GM23338 (cell line): ENCODE results near the gene MYO7B. TPM values are rescaled to one million over a fixed set of nuclear protein-coding genes. Genes with fewer than 3 reads are reported as not detected.

Source experiments
- ATAC-seq: fragments of 200-7000 bp; cut with Tn5 transposase; 3 replicates; pipeline ENCODE4 v1.9.1; 2020
- DNase-seq: peaks from one replicate; pipeline ENCODE4 v3.0.0-alpha.2; 2015; ENCODE audit warnings: low spot score
- H2AFZ ChIP-seq: fragments of 200-600 bp; sonication (generic); 2 replicates; pipeline ENCODE4 v1.8.0; 2016; ENCODE audit warnings: antibody characterized with exemption, mild to moderate bottlenecking, moderate library complexity
- H3F3A ChIP-seq: fragments of 200-600 bp; sonication (generic); replicated peaks from 2 replicates; pipeline ENCODE4 v1.8.0; 2017; ENCODE audit warnings: antibody characterized with exemption, mixed run types, low read depth
- H3K27ac ChIP-seq: fragments of 200-600 bp; sonication (generic); 2 replicates; pipeline ENCODE4 v1.6.1; 2016; ENCODE audit warnings: low read depth
- H3K27me3 ChIP-seq: fragments of 200-600 bp; sonication (generic); 2 replicates; pipeline ENCODE4 v1.8.0; 2016; ENCODE audit warnings: mild to moderate bottlenecking, mixed run types, moderate library complexity; ENCODE audit not compliant: insufficient read depth
- H3K36me3 ChIP-seq: fragments of 200-600 bp; sonication (generic); 2 replicates; pipeline ENCODE4 v1.8.0; 2016; ENCODE audit warnings: mild to moderate bottlenecking; ENCODE audit not compliant: insufficient read depth
- H3K4me1 ChIP-seq: fragments of 200-600 bp; sonication (generic); 2 replicates; pipeline ENCODE4 v1.8.0; 2016; ENCODE audit warnings: mild to moderate bottlenecking, moderate library complexity; ENCODE audit not compliant: insufficient read depth
- H3K4me2 ChIP-seq: fragments of 200-600 bp; sonication (generic); 2 replicates; pipeline ENCODE4 v1.7.1; 2017; ENCODE audit warnings: mixed run types
- H3K4me3 ChIP-seq: fragments of 200-600 bp; sonication (generic); 2 replicates; pipeline ENCODE4 v1.6.1; 2016; ENCODE audit warnings: mixed run types
- H3K79me2 ChIP-seq: fragments of 200-600 bp; sonication (generic); replicated peaks from 2 replicates; pipeline ENCODE4 v1.8.0; 2017; ENCODE audit warnings: mild to moderate bottlenecking; ENCODE audit not compliant: insufficient read depth
- H3K9me2 ChIP-seq: fragments of 200-600 bp; sonication (generic); 2 replicates; pipeline ENCODE4 v1.8.0; 2017; ENCODE audit not compliant: insufficient read depth
- H4K20me1 ChIP-seq: fragments of 200-600 bp; sonication (generic); replicated peaks from 2 replicates; pipeline ENCODE4 v1.8.0; 2017; ENCODE audit warnings: mild to moderate bottlenecking; ENCODE audit not compliant: insufficient read depth
- H3K27ac Mint-ChIP-seq: 2 replicates; pipeline ENCODE4 v1.8.0; 2020; ENCODE audit warnings: inconsistent platforms, mild to moderate bottlenecking, moderate library complexity, mixed read lengths
- H3K27me3 Mint-ChIP-seq: 3 replicates; pipeline ENCODE4 v1.8.0; 2022; ENCODE audit warnings: low read depth, mild to moderate bottlenecking, moderate library complexity, mixed read lengths, inconsistent platforms; ENCODE audit not compliant: insufficient read depth, poor library complexity
- H3K36me3 Mint-ChIP-seq: 3 replicates; pipeline ENCODE4 v1.8.0; 2021; ENCODE audit warnings: low read depth, mild to moderate bottlenecking, inconsistent platforms, moderate library complexity, mixed read lengths
- H3K4me1 Mint-ChIP-seq: 3 replicates; pipeline ENCODE4 v1.8.0; 2020; ENCODE audit warnings: mild to moderate bottlenecking, inconsistent platforms, mixed read lengths
- H3K4me3 Mint-ChIP-seq: 3 replicates; pipeline ENCODE4 v1.8.0; 2021; ENCODE audit warnings: moderate library complexity, mild to moderate bottlenecking, inconsistent platforms, mixed read lengths
- H3K9me3 Mint-ChIP-seq: 3 replicates; pipeline ENCODE4 v1.8.0; 2020; ENCODE audit warnings: moderate library complexity, mild to moderate bottlenecking, inconsistent platforms, mixed read lengths
- CTCF ChIP-seq, 2 experiments: fragments of 200-600 bp in 1 of 2; sonication (generic) in 1 of 2; conservative IDR thresholded peaks; 2 replicates each; pipeline versions ENCODE4 v1.5.1 to v1.6.1; 2016 to 2017; ENCODE audit warnings: antibody characterized with exemption in 2 of 2, low read depth in 2 of 2, mild to moderate bottlenecking in 2 of 2, moderate library complexity in 1 of 2
- NANOG ChIP-seq: IDR thresholded peaks from 2 replicates; pipeline ENCODE4 v1.6.1; 2016; ENCODE audit warnings: antibody characterized with exemption, borderline replicate concordance
- POLR2AphosphoS5 ChIP-seq: IDR thresholded peaks from 2 replicates; pipeline ENCODE4 v1.6.1; 2016; ENCODE audit warnings: antibody characterized with exemption, low read depth
- STAT1 ChIP-seq: IDR thresholded peaks from one replicate; pipeline ENCODE4 v1.6.1; 2016; ENCODE audit warnings: antibody characterized with exemption; ENCODE audit not compliant: unreplicated experiment
- ZNF114 ChIP-seq: fragments of 250-450 bp; sonication (Bioruptor Pico); IDR thresholded peaks from 2 replicates; pipeline ENCODE4 v1.5.0; 2020; ENCODE audit warnings: mild to moderate bottlenecking, moderate library complexity
- ZNF462 ChIP-seq: fragments of 250-450 bp; sonication (Bioruptor Pico); IDR thresholded peaks from 2 replicates; pipeline ENCODE4 v1.5.0; 2020; ENCODE audit warnings: mild to moderate bottlenecking, moderate library complexity
- polyA plus RNA-seq: library from polyadenylated mRNA; unstranded; fragments of >200 nt; fragmentation: Nextera tagmentation; extraction: Ambion mirVana; gene quantifications from 2 replicates; pipeline ENCODE4 v1.2.1, GENCODE V29; 2016
- total RNA-seq: library from RNA; depleted of rRNA; stranded (reverse); fragments of >200 nt; shearing (Covaris generic); gene quantifications from 2 replicates; pipeline ENCODE4 v1.2.3, GENCODE V29; 2014
- TF ChIP-seq, protein P1 (sequence below): IDR thresholded peaks from one replicate; pipeline ENCODE4 v1.6.1; 2018; ENCODE audit warnings: antibody characterized with exemption; ENCODE audit not compliant: unreplicated experiment
- TF ChIP-seq, protein P2 (sequence below): IDR thresholded peaks from 2 replicates; pipeline ENCODE4 v1.6.1; 2016; ENCODE audit warnings: antibody characterized with exemption

The MYO7B gene
- total and polyA plus RNA-seq, 2 experiments from 2014 or later: not detected

GRCh38 chr2:127574656-127575055 is 39.2 kb downstream of the MYO7B start:
- Histone ChIP-seq H3K4me2 (no peak overlapping the region), H3K27me3 (no peaks in the 10 kb centered on the region), H2AFZ (no peak overlapping the region), H3K4me1 (no peaks in the 10 kb centered on the region), H3F3A (no peaks in the 10 kb centered on the region), H3K4me3 (no peak overlapping the region), H3K79me2 (no peaks in the 10 kb centered on the region), H3K27ac (no peak overlapping the region), H3K9me2 (no peaks in the 10 kb centered on the region), H4K20me1 (no peaks in the 10 kb centered on the region), H3K36me3 (no peaks in the 10 kb centered on the region)
- TF ChIP-seq POLR2AphosphoS5 (no peak), CTCF (conservative IDR thresholded peaks at IDR 0.05; ENCODE audit: low read depth in 2 of 2) (no peak), STAT1 (no peak)
- Mint-ChIP-seq H3K36me3 (no peaks in the 10 kb centered on the region), H3K27me3 (peaks cover 12% of the 10 kb centered on the region), H3K4me1 (peaks cover 5% of the 10 kb centered on the region), H3K9me3 (no peaks in the 10 kb centered on the region), H3K4me3 (no peak overlapping the region), H3K27ac (no peak overlapping the region)
- DNase-seq (no peak), ATAC-seq (no peak)

- no peaks in the 10 kb centered on the region for H3K9me3 Mint-ChIP-seq
- Histone ChIP-seq H3F3A (no peaks in the 10 kb centered on the region), H3K4me3 (no peak overlapping the region), H4K20me1 (no peaks in the 10 kb centered on the region), H3K4me2 (no peak overlapping the region), H2AFZ (no peak overlapping the region), H3K79me2 (no peaks in the 10 kb centered on the region), H3K4me1 (no peaks in the 10 kb centered on the region), H3K27me3 (no peaks in the 10 kb centered on the region), H3K36me3 (no peaks in the 10 kb centered on the region), H3K27ac (no peak overlapping the region), H3K9me2 (no peaks in the 10 kb centered on the region)
- peaks cover 5% of the 10 kb centered on the region for H3K4me1 Mint-ChIP-seq
- H3K4me3 Mint-ChIP-seq: no peak overlapping the region
- ATAC-seq (no peak), DNase-seq (no peak)
- H3K27ac Mint-ChIP-seq: no peak overlapping the region
- peaks cover 10% of the 10 kb centered on the region for H3K27me3 Mint-ChIP-seq
- H3K36me3 Mint-ChIP-seq: no peaks in the 10 kb centered on the region
- TF ChIP-seq, protein P1, sequence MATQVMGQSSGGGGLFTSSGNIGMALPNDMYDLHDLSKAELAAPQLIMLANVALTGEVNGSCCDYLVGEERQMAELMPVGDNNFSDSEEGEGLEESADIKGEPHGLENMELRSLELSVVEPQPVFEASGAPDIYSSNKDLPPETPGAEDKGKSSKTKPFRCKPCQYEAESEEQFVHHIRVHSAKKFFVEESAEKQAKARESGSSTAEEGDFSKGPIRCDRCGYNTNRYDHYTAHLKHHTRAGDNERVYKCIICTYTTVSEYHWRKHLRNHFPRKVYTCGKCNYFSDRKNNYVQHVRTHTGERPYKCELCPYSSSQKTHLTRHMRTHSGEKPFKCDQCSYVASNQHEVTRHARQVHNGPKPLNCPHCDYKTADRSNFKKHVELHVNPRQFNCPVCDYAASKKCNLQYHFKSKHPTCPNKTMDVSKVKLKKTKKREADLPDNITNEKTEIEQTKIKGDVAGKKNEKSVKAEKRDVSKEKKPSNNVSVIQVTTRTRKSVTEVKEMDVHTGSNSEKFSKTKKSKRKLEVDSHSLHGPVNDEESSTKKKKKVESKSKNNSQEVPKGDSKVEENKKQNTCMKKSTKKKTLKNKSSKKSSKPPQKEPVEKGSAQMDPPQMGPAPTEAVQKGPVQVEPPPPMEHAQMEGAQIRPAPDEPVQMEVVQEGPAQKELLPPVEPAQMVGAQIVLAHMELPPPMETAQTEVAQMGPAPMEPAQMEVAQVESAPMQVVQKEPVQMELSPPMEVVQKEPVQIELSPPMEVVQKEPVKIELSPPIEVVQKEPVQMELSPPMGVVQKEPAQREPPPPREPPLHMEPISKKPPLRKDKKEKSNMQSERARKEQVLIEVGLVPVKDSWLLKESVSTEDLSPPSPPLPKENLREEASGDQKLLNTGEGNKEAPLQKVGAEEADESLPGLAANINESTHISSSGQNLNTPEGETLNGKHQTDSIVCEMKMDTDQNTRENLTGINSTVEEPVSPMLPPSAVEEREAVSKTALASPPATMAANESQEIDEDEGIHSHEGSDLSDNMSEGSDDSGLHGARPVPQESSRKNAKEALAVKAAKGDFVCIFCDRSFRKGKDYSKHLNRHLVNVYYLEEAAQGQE: no peak
- TF ChIP-seq ZNF462 (CRISPR knock-in tag) (no peak), NANOG (no peak), POLR2AphosphoS5 (no peak), ZNF114 (CRISPR knock-in tag) (no peak)
- TF ChIP-seq, protein P2, sequence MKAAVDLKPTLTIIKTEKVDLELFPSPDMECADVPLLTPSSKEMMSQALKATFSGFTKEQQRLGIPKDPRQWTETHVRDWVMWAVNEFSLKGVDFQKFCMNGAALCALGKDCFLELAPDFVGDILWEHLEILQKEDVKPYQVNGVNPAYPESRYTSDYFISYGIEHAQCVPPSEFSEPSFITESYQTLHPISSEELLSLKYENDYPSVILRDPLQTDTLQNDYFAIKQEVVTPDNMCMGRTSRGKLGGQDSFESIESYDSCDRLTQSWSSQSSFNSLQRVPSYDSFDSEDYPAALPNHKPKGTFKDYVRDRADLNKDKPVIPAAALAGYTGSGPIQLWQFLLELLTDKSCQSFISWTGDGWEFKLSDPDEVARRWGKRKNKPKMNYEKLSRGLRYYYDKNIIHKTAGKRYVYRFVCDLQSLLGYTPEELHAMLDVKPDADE: no peak
These were observed 39.8 kb downstream of the MYO7B start for GRCh38 chr2:127575185-127575765.
